Measurements from ENCODE around the gene SAMD3. TPM values are rescaled to one million over a fixed set of nuclear protein-coding genes. Genes with fewer than 3 reads are reported as not detected.

The SAMD3 gene
- total RNA-seq, 1 experiment from 2014 or later, result not detected

DNA sequence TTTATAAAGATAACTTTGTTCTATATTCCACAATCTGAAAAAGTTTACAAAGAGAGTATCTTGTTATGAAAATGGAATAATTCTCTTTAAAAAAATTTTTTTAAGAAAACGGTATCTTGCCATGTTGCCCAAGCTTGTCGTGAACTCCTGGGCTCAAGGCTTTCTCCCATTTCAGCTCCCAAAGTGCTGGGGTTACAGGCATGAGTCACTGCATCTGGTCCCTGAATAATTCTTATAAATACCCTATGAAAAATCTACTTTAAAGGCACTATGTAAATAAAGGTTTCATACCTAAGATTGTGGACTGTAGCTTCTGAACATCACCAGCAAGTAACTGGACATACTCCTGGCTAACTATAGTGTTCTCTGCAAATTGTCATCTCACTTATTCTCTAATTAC is 60.3 kb downstream of the SAMD3 start:
- intact Hi-C loops (cut with micrococcal nuclease; ENCODE audit: unreplicated experiment), result no loop called here
- Histone ChIP-seq H4K20me1 (ENCODE audit: insufficient read depth) (no peaks in the 10 kb centered on the region), H3F3A (ENCODE audit: insufficient read depth, low read depth) (no peaks in the 10 kb centered on the region), H2AFZ (no peak overlapping the region), H3K27ac (no peak overlapping the region), H3K4me3 (no peak overlapping the region), H3K4me2 (no peak overlapping the region), H3K79me2 (ENCODE audit: low read depth) (no peaks in the 10 kb centered on the region), H3K9me3 (ENCODE audit: insufficient read depth, low read depth) (peaks cover 2% of the 10 kb centered on the region; the same call in 1 of the 2 replicates), H3K4me1 (replicated peaks; ENCODE audit: insufficient read depth) (no peaks in the 10 kb centered on the region), H3K27me3 (ENCODE audit: insufficient read depth, low read depth) (no peaks in the 10 kb centered on the region), H3K9me2 (ENCODE audit: insufficient read depth) (no peaks in the 10 kb centered on the region), H3K36me3 (ENCODE audit: low read depth) (no peaks in the 10 kb centered on the region)
- CTCF ChIA-PET, result no interaction called here
- DNase-seq, result no peak
- TF ChIP-seq, protein P1, sequence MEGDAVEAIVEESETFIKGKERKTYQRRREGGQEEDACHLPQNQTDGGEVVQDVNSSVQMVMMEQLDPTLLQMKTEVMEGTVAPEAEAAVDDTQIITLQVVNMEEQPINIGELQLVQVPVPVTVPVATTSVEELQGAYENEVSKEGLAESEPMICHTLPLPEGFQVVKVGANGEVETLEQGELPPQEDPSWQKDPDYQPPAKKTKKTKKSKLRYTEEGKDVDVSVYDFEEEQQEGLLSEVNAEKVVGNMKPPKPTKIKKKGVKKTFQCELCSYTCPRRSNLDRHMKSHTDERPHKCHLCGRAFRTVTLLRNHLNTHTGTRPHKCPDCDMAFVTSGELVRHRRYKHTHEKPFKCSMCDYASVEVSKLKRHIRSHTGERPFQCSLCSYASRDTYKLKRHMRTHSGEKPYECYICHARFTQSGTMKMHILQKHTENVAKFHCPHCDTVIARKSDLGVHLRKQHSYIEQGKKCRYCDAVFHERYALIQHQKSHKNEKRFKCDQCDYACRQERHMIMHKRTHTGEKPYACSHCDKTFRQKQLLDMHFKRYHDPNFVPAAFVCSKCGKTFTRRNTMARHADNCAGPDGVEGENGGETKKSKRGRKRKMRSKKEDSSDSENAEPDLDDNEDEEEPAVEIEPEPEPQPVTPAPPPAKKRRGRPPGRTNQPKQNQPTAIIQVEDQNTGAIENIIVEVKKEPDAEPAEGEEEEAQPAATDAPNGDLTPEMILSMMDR (conservative IDR thresholded peaks at IDR 0.05), result no peak
- TF ChIP-seq EZH2 (IDR thresholded peaks at IDR 0.05; ENCODE audit: low read depth), result no peak
- POLR2A ChIA-PET (ENCODE audit: unreplicated experiment), result no interaction called here
- no TSS peak for BruUV-seq (replicated peaks)

DNA sequence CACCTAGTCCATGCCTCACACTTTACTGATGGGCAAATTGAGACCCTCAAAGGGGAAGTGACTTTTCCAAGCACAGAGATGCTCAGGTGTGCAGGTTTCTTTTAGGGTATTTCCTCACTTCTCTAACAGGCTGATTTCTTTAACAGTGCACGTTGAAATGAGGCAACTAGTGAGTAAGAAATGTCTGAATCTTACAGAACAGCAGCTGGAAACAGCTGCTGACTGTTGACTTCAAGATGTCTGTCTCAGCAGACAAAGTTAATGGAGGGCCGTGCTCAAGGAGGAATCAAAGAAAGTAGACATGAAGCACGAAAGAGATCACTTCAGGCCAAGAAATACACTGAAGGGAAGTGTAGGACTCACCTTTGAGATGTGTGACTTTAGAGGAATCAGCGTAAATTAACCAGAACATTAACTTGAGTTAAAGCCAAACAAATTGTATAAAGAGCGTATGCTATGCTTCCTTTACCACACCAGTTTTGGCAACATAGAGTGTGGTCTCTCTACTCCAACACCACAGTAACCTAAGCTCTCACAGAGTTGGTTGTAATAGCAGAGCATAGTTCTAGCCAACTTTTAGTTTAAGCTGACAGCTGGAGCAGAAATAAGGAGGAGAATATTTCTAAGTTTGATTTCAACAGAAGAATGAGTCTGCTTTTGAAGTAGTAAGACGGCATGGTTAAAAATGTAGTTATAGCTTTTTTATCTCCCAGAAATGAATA is 60.9 kb downstream of the SAMD3 start:
- no peak overlapping the region for H3K27ac ChIP-seq
- H4K20me1 ChIP-seq (ENCODE audit: insufficient read depth), result no peaks in the 10 kb centered on the region
- DNase-seq, result no peak
- intact Hi-C loops (cut with micrococcal nuclease; ENCODE audit: unreplicated experiment), result no loop called here
- CTCF ChIA-PET, result no interaction called here
- H3K9me2 ChIP-seq (ENCODE audit: insufficient read depth), result no peaks in the 10 kb centered on the region
- H3K36me3 ChIP-seq (ENCODE audit: low read depth), result no peaks in the 10 kb centered on the region
- POLR2A ChIA-PET (ENCODE audit: unreplicated experiment), result no interaction called here
- no peaks in the 10 kb centered on the region for H3K4me1 ChIP-seq (replicated peaks; ENCODE audit: insufficient read depth)
- no peaks in the 10 kb centered on the region for H3K27me3 ChIP-seq (ENCODE audit: insufficient read depth, low read depth)
- no peaks in the 10 kb centered on the region for H3K79me2 ChIP-seq (ENCODE audit: low read depth)
- H2AFZ ChIP-seq, result no peak overlapping the region
- no peak overlapping the region for H3K4me2 ChIP-seq
- no peaks in the 10 kb centered on the region for H3F3A ChIP-seq (ENCODE audit: insufficient read depth, low read depth)
- BruUV-seq (replicated peaks), result no TSS peak
- TF ChIP-seq EZH2 (IDR thresholded peaks at IDR 0.05; ENCODE audit: low read depth), result no peak
- TF ChIP-seq, protein P1 (conservative IDR thresholded peaks at IDR 0.05), result no peak
- no peak overlapping the region for H3K4me3 ChIP-seq
- H3K9me3 ChIP-seq (ENCODE audit: insufficient read depth, low read depth), result peaks cover 2% of the 10 kb centered on the region

DNA sequence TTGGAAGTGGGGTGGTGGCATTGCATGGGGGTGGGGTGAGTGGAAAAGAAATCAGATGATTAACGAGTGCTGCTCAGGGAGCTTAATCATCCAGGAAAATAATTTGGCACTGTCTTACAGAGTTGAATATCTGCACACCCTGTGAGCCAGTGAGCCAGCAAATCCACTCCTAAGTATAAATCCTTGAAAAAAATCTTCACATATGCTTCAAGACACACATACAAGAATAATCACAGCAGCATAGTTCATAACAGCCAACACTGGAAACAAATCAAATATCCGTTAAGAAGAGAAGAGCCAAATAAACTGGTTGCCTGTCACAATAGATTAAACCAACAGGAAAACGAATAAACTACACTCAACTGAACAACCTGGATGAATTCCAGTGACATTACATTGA is 62.8 kb downstream of the SAMD3 start:
- Histone ChIP-seq H4K20me1 (ENCODE audit: insufficient read depth) (no peaks in the 10 kb centered on the region), H3K4me3 (no peak overlapping the region), H3K27ac (no peak overlapping the region), H3K79me2 (ENCODE audit: low read depth) (no peaks in the 10 kb centered on the region), H2AFZ (no peak overlapping the region), H3K9me3 (ENCODE audit: insufficient read depth, low read depth) (peaks cover 2% of the 10 kb centered on the region), H3K36me3 (ENCODE audit: low read depth) (no peaks in the 10 kb centered on the region), H3K27me3 (ENCODE audit: insufficient read depth, low read depth) (no peaks in the 10 kb centered on the region), H3K9me2 (ENCODE audit: insufficient read depth) (no peaks in the 10 kb centered on the region), H3F3A (ENCODE audit: insufficient read depth, low read depth) (no peaks in the 10 kb centered on the region), H3K4me1 (replicated peaks; ENCODE audit: insufficient read depth) (no peaks in the 10 kb centered on the region), H3K4me2 (no peak overlapping the region)
- intact Hi-C loops (cut with micrococcal nuclease; ENCODE audit: unreplicated experiment), result no loop called here
- TF ChIP-seq EZH2 (IDR thresholded peaks at IDR 0.05; ENCODE audit: low read depth), result no peak
- TF ChIP-seq, protein P1 (conservative IDR thresholded peaks at IDR 0.05), result no peak
- no peak for DNase-seq
- no TSS peak for BruUV-seq (replicated peaks)
- ChIA-PET POLR2A (ENCODE audit: unreplicated experiment) (no interaction called here), CTCF (no interaction called here)
